Endothelial cell of umbilical vein (primary cell): ENCODE data around the gene COL15A1. TPM values are rescaled to one million over a fixed set of nuclear protein-coding genes. Genes with fewer than 3 reads are reported as not detected.

Experiments used
- BruUV-seq: library from RNA; stranded (reverse); fragments of 400-500 nt; replicated peaks from 2 replicates; lab custom pipeline; 2021; lab: Mats Ljungman, UMichigan
- CTCF ChIA-PET: fragments of 300-600, 350-600 bp; sonication (Branson Sonifier 250); formaldehyde crosslinking; loops from one replicate; lab custom pipeline; 2021; ENCODE audit warnings: antibody characterized with exemption, inconsistent platforms; lab: Charles Lee
- POLR2A ChIA-PET: fragments of 300-600, 350-600 bp; sonication (Branson Sonifier 250); formaldehyde crosslinking; loops from one replicate; lab custom pipeline; 2021; ENCODE audit warnings: antibody characterized with exemption, inconsistent platforms; lab: Charles Lee
- DNase-seq: peaks from one replicate; pipeline ENCODE4 v3.0.0-alpha.2; 2011; ENCODE audit warnings: low read depth, low spot score
- FAIRE-seq: peaks from 2 replicates; lab custom pipeline; 2011; peaks lifted over from hg19 to GRCh38; lab: Jason Lieb, UNC
- H2AFZ ChIP-seq: 2 replicates; pipeline ENCODE4 v1.6.0; 2012; ENCODE audit warnings: low read depth, low read length, control low read depth, inconsistent platforms
- H3K27ac ChIP-seq: 2 replicates; pipeline ENCODE4 v1.5.1; 2011; ENCODE audit warnings: low read depth, mild to moderate bottlenecking, control low read depth, low read length, moderate library complexity; ENCODE audit not compliant: insufficient read depth
- H3K27me3 ChIP-seq, 2 experiments: 2 replicates each; pipeline versions ENCODE4 v1.6.0 to v1.6.1; 2011; ENCODE audit warnings: low read length in 2 of 2, mixed read lengths in 1 of 2; ENCODE audit not compliant: control insufficient read depth in 2 of 2, insufficient read depth in 2 of 2
- H3K36me3 ChIP-seq, 2 experiments: 2 replicates in 1 of 2; 3 replicates in 1 of 2; pipeline ENCODE4 v1.5.1; 2011; ENCODE audit warnings: low read length in 2 of 2, mild to moderate bottlenecking in 1 of 2, moderate library complexity in 1 of 2; ENCODE audit not compliant: control insufficient read depth in 2 of 2, insufficient read depth in 2 of 2; ENCODE audit errors: extremely low read depth in 1 of 2
- H3K4me1 ChIP-seq: 3 replicates; pipeline ENCODE4 v1.5.1; 2011; ENCODE audit warnings: mild to moderate bottlenecking, low read length; ENCODE audit not compliant: control insufficient read depth, insufficient read depth; ENCODE audit errors: extremely low read depth
- H3K4me2 ChIP-seq: 2 replicates; pipeline ENCODE4 v1.6.1; 2011; ENCODE audit warnings: low read length, control low read depth, mixed read lengths; ENCODE audit not compliant: insufficient read depth
- H3K4me3 ChIP-seq, 3 experiments: fragments of 200-600 bp in 1 of 3; sonication (generic), shearing (Covaris generic) in 1 of 3; replicated peaks in 1 of 3; 2 replicates each; pipeline ENCODE4 v1.5.1; 2011 to 2016; ENCODE audit warnings: control low read depth in 3 of 3, low read length in 3 of 3, mild to moderate bottlenecking in 2 of 3, inconsistent platforms in 1 of 3, low read depth in 1 of 3, moderate library complexity in 1 of 3; ENCODE audit not compliant: insufficient read depth in 1 of 3
- H3K79me2 ChIP-seq: 2 replicates; pipeline ENCODE4 v1.6.0; 2012; ENCODE audit warnings: low read length, inconsistent platforms; ENCODE audit not compliant: control insufficient read depth, insufficient read depth
- H3K9ac ChIP-seq: replicated peaks from 2 replicates; pipeline ENCODE3; 2011; ENCODE audit warnings: low read length, control low read depth; ENCODE audit not compliant: insufficient read depth; ENCODE audit errors: extremely low read depth
- H3K9me1 ChIP-seq: replicated peaks from 3 replicates; pipeline ENCODE4 v1.6.0; 2011; ENCODE audit warnings: mild to moderate bottlenecking, low read length; ENCODE audit not compliant: control insufficient read depth, insufficient read depth; ENCODE audit errors: extremely low read depth
- H3K9me3 ChIP-seq: replicated peaks from 2 replicates; pipeline ENCODE4 v1.5.1; 2012; ENCODE audit warnings: low read length, inconsistent platforms; ENCODE audit not compliant: control insufficient read depth, insufficient read depth
- H4K20me1 ChIP-seq: replicated peaks from 2 replicates; pipeline ENCODE3; 2011; ENCODE audit warnings: mild to moderate bottlenecking, low read length; ENCODE audit not compliant: control insufficient read depth, insufficient read depth; ENCODE audit errors: extremely low read depth
- CTCF ChIP-seq, 2 donors: IDR thresholded peaks; 1 replicate in 1 of 2; 2 replicates in 1 of 2; pipeline ENCODE4 v1.5.1; 2011; ENCODE audit warnings: low read length in 2 of 2, mild to moderate bottlenecking in 2 of 2, moderate library complexity in 2 of 2, control low read depth in 1 of 2, inconsistent platforms in 1 of 2, low read depth in 1 of 2; ENCODE audit not compliant: insufficient read depth in 1 of 2; ENCODE audit errors: extremely low read depth in 1 of 2
- EZH2 ChIP-seq: IDR thresholded peaks from 2 replicates; pipeline ENCODE4 v1.6.1; 2012; ENCODE audit warnings: borderline replicate concordance, low read depth, mild to moderate bottlenecking, moderate library complexity, low read length, inconsistent platforms; ENCODE audit not compliant: severe bottlenecking
- GATA2 ChIP-seq: IDR thresholded peaks from 2 replicates; pipeline ENCODE4 v1.7.0; 2011; ENCODE audit warnings: low read depth, mild to moderate bottlenecking, moderate library complexity, mixed read lengths, low read length; ENCODE audit not compliant: insufficient read length, insufficient read depth
- JUN ChIP-seq: IDR thresholded peaks from 2 replicates; pipeline ENCODE4 v1.6.1; 2011; ENCODE audit warnings: borderline replicate concordance, low read depth; ENCODE audit not compliant: insufficient read length, insufficient read depth
- MAX ChIP-seq: IDR thresholded peaks from 2 replicates; pipeline ENCODE4 v1.6.1; 2011; ENCODE audit not compliant: insufficient read depth, insufficient read length
- POLR2A ChIP-seq: IDR thresholded peaks from 2 replicates; pipeline ENCODE4 v1.6.1; 2012; ENCODE audit warnings: low read depth, mild to moderate bottlenecking, control low read depth, low read length
- POLR2AphosphoS5 ChIP-seq: IDR thresholded peaks from 2 replicates; pipeline ENCODE4 v1.6.1; 2012; ENCODE audit warnings: low read depth, mild to moderate bottlenecking, control low read depth, low read length, moderate library complexity; ENCODE audit not compliant: insufficient read depth
- dilution Hi-C: fragments of 300-500 bp; cut with MboI; formaldehyde crosslinking; loops from one replicate; pipeline ENCODE4 v1.15.0; 2019; ENCODE audit warnings: low sequenced_read_pairs; ENCODE audit not compliant: extremely low pct_ligation_motif_present
- intact Hi-C: fragments of 100-400 bp; cut with micrococcal nuclease; formaldehyde crosslinking; loops from one replicate; pipeline ENCODE4 v1.10.0; 2022
- polyA plus RNA-seq, 4 experiments: library from polyadenylated mRNA; depleted of rRNA in 3 of 4; stranded (reverse) in 3 of 4; unstranded in 1 of 4; fragments of >200 nt; gene quantifications; 2 replicates each; pipeline versions ENCODE4 v1.2.1 to v1.2.3, GENCODE V29; 2011 to 2012; ENCODE audit warnings: missing spikeins in 1 of 4
- total RNA-seq: library from RNA; stranded (reverse); gene quantifications from 2 replicates; pipeline ENCODE4 v1.2.3, GENCODE V29; 2021

COL15A1 gene
- total and polyA plus RNA-seq, 2 donors (not counting 3 experiments of a cell fraction or from before 2014, with no cell fraction given): not detected

- intact Hi-C loops (no loop called here), dilution Hi-C loops (no loop called here)
- DNase-seq: no peak
- no peaks in the 10 kb centered on the region for H3K4me1 ChIP-seq
- BruUV-seq: no TSS peak
- no peak overlapping the region for H3K4me3 ChIP-seq
- H4K20me1 ChIP-seq: no peaks in the 10 kb centered on the region
- H3K9me1 ChIP-seq: no peaks in the 10 kb centered on the region
- ChIA-PET CTCF (interaction anchor here (1.5 kb wide), 1 partner anchor 13 kb away, joined by 4 read pairs; no protein-coding TSS in a partner anchor), POLR2A (no interaction called here)
- FAIRE-seq: no peak
- H3K27me3 ChIP-seq: peaks cover 0 to 4% of the 10 kb centered on the region in 2 experiments
- no peaks in the 10 kb centered on the region for H3K9me3 ChIP-seq
- H3K4me2 ChIP-seq: no peak overlapping the region
- no peak overlapping the region for H3K9ac ChIP-seq
- no peaks in the 10 kb centered on the region for H3K36me3 ChIP-seq
- no peak overlapping the region for H3K27ac ChIP-seq
- H3K79me2 ChIP-seq: no peaks in the 10 kb centered on the region
- no peak overlapping the region for H2AFZ ChIP-seq
- no peak for TF ChIP-seq GATA2
- no peak for TF ChIP-seq JUN
- TF ChIP-seq CTCF (IDR thresholded peaks at IDR 0.05; ENCODE audit: extremely low read depth in 1 of 2, insufficient read depth in 1 of 2, low read depth in 1 of 2, low read length in 2 of 2): no peak
- no peak for TF ChIP-seq POLR2A
- TF ChIP-seq POLR2AphosphoS5: no peak
- no peak for TF ChIP-seq MAX
- no peak for TF ChIP-seq EZH2
These were observed 83.7 kb downstream of the COL15A1 start for GRCh38 chr9:99027443-99027842.
